Esophagus squamous epithelium (tissue), 4 donors: ENCODE results near the gene SMOC1.

Experiments
- CTCF ChIP-seq, 6 experiments: fragments of 450-650 bp in 4 of 6; fragments of 200-600 bp in 2 of 6; sonication (generic) in 2 of 6; IDR thresholded peaks; one replicate each; pipeline ENCODE4 v1.5.1; 2016 to 2019; ENCODE audit warnings: antibody characterized with exemption in 6 of 6, mild to moderate bottlenecking in 4 of 6, moderate library complexity in 4 of 6
- POLR2A ChIP-seq, 4 donors: fragments of 450-650 bp; IDR thresholded peaks; one replicate each; pipeline ENCODE4 v1.6.1; 2017; ENCODE audit warnings: antibody characterized with exemption in 4 of 4, mild to moderate bottlenecking in 4 of 4, moderate library complexity in 3 of 4

GRCh38 chr14:69924201-69924600 is 45.0 kb downstream of the SMOC1 start:
- TF ChIP-seq CTCF (IDR thresholded peaks at IDR 0.05) (no peak), POLR2A (IDR thresholded peaks at IDR 0.05) (no peak)
